COLO829 (cell line): ENCODE results near the gene KAZN.

ENCODE experiments used
- DNase-seq: peaks from one replicate; pipeline ENCODE4 v3.0.0; 2012; ENCODE audit warnings: low spot score

The KAZN gene

GRCh38 chr1:14614341-14614740 is 15.9 kb downstream of the KAZN start:
- no peak for DNase-seq

GRCh38 chr1:14615549-14616218 is 17.2 kb downstream of the KAZN start:
- no peak for DNase-seq

- no peak for DNase-seq
These were observed 18.3 kb downstream of the KAZN start for GRCh38 chr1:14616632-14617396.

- no peak for DNase-seq
These were observed 19.3 kb downstream of the KAZN start for GRCh38 chr1:14617791-14618190.

GRCh38 chr1:14620941-14621340 is 22.5 kb downstream of the KAZN start:
- no peak for DNase-seq

- no peak for DNase-seq
These were observed 24.6 kb downstream of the KAZN start for GRCh38 chr1:14623090-14623489.

- no peak for DNase-seq
These were observed 26.5 kb downstream of the KAZN start for GRCh38 chr1:14624941-14625340.

- no peak for DNase-seq
These were observed 27.1 kb downstream of the KAZN start for GRCh38 chr1:14625572-14625971.

- no peak for DNase-seq
These were observed 27.5 kb downstream of the KAZN start for GRCh38 chr1:14625996-14626395.

- DNase-seq, result no peak
These were observed 28.6 kb downstream of the KAZN start for GRCh38 chr1:14626869-14627607.

- peak; percentile 65 for DNase-seq
These were observed 29.4 kb downstream of the KAZN start for GRCh38 chr1:14627608-14628489.

- DNase-seq, result no peak
These were observed 31.0 kb downstream of the KAZN start for GRCh38 chr1:14629363-14630014.

GRCh38 chr1:14630986-14631385 is 32.5 kb downstream of the KAZN start:
- no peak for DNase-seq

- DNase-seq, result no peak
These were observed 32.9 kb downstream of the KAZN start for GRCh38 chr1:14631421-14631820.

- DNase-seq, result no peak
These were observed 36.0 kb downstream of the KAZN start for GRCh38 chr1:14634486-14634885.

GRCh38 chr1:14635421-14635820 is 36.9 kb downstream of the KAZN start:
- no peak for DNase-seq

- no peak for DNase-seq
These were observed 38.6 kb downstream of the KAZN start for GRCh38 chr1:14636897-14637632.

- DNase-seq, result no peak
These were observed 41.0 kb downstream of the KAZN start for GRCh38 chr1:14639291-14640050.

GRCh38 chr1:14642712-14643111 is 44.2 kb downstream of the KAZN start:
- no peak for DNase-seq

GRCh38 chr1:14646973-14647372 is 48.5 kb downstream of the KAZN start:
- DNase-seq, result no peak
